Left lung (tissue), 10 donors: ENCODE measurements around the gene RRH. TPM values are rescaled to one million over a fixed set of nuclear protein-coding genes. Genes with fewer than 3 reads are reported as not detected.
"Not testable (repeated sequence)": the region's sequence is repeated elsewhere in the genome, so short reads cannot be mapped to it uniquely, and the experiment has no call there.

Experiments
- ATAC-seq: fragments of 200-7000 bp; cut with Tn5 transposase; one replicate; pipeline ENCODE4 v1.9.1; 2020; ENCODE audit warnings: moderate library complexity
- DNase-seq, 4 donors: peaks; one replicate each; pipeline ENCODE4 v3.0.0-alpha.2; 2013 to 2020
- H3K27ac ChIP-seq, 2 donors: fragments of 200-600 bp; sonication (generic) in 1 of 2; one replicate each; pipeline versions ENCODE4 v1.5.0 to v1.8.0; 2020 to 2021
- H3K27me3 ChIP-seq, 2 donors: fragments of 200-600 bp; sonication (generic) in 1 of 2; one replicate each; pipeline versions ENCODE4 v1.5.0 to v1.8.0; 2020 to 2021
- H3K36me3 ChIP-seq, 2 donors: fragments of 200-600 bp; sonication (generic) in 1 of 2; one replicate each; pipeline versions ENCODE4 v1.5.0 to v1.8.0; 2020 to 2021
- H3K4me1 ChIP-seq, 2 donors: fragments of 200-600 bp; one replicate each; pipeline ENCODE4 v1.8.0; 2021
- H3K4me3 ChIP-seq, 2 donors: fragments of 200-600 bp; sonication (generic) in 1 of 2; one replicate each; pipeline versions ENCODE4 v1.5.0 to v1.8.0; 2020 to 2021; ENCODE audit warnings: mild to moderate bottlenecking in 1 of 2
- H3K9me3 ChIP-seq, 2 donors: fragments of 200-600 bp; sonication (generic) in 1 of 2; one replicate each; pipeline versions ENCODE4 v1.5.0 to v1.8.0; 2020 to 2021
- CTCF ChIP-seq, 2 donors: fragments of 200-600 bp; sonication (generic) in 1 of 2; IDR thresholded peaks; one replicate each; pipeline versions ENCODE4 v1.5.0 to v1.8.0; 2021; ENCODE audit warnings: antibody characterized with exemption in 2 of 2
- intact Hi-C, 2 donors: fragments of 100-400 bp; cut with DNase I; formaldehyde crosslinking; loops; one replicate each; pipeline versions ENCODE4 v1.11.2 to v1.14.2; 2022
- polyA plus RNA-seq, 6 donors: library from polyadenylated mRNA; unstranded; fragments of 120-200 nt; gene quantifications; one replicate each; pipeline ENCODE4 v1.2.1, GENCODE V29; 2013; ENCODE audit not compliant: insufficient read length in 6 of 6
- total RNA-seq, 2 donors: library from RNA; stranded (reverse); fragmentation: NEBNext Ultra II Directional; extraction: Animal tissue kit (Norgen Biotek cat#: 25700); gene quantifications; one replicate each; pipeline ENCODE4 v1.2.1, GENCODE V29; 2021
- donor health status: DM: no; HTN: yes; CAD: no.
- donor health status: DM: no; HTN: no; CAD: no.

RRH gene
- total and polyA plus RNA-seq, 8 donors: 0.23 to 0.89 (median 0.51) TPM

DNA sequence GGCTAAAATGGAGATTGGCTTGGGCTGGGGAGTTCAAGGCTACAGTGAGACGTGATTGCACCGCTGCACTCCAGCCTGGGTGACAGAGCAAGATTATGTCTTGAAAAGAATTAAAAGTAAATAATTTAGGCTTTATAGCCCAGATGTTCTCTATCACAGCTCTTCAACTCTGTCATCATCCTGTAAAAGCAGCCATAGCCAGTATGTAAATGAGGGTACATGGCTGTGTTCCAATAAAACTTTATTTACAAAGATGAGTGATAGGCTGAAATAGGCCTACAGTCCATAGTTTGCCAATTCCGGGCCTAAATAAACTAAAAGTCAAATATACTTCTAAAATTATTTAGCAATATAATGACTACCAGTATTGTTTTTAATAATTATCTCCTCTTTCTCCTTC is 9.2 kb downstream of the RRH start:
- Histone ChIP-seq H3K4me1 (no peaks in the 10 kb centered on the region), H3K27ac (no peak overlapping the region), H3K9me3 (no peaks in the 10 kb centered on the region), H3K36me3 (no peaks in the 10 kb centered on the region), H3K27me3 (no peaks in the 10 kb centered on the region), H3K4me3 (no peak overlapping the region)
- ATAC-seq (no peak), DNase-seq (no peak)
- intact Hi-C loops: no loop called here
- no peak for TF ChIP-seq CTCF (IDR thresholded peaks at IDR 0.05)

GRCh38 chr4:109846395-109847098 is 18.8 kb downstream of the RRH start:
- H3K36me3 ChIP-seq: no peaks in the 10 kb centered on the region
- no peaks in the 10 kb centered on the region for H3K27me3 ChIP-seq
- TF ChIP-seq CTCF (IDR thresholded peaks at IDR 0.05): no peak
- no peaks in the 10 kb centered on the region for H3K4me1 ChIP-seq
- intact Hi-C loops: no loop called here
- no peak for DNase-seq
- H3K27ac ChIP-seq: no peak overlapping the region
- H3K4me3 ChIP-seq: no peak overlapping the region
- no peaks in the 10 kb centered on the region for H3K9me3 ChIP-seq
- ATAC-seq: no peak

GRCh38 chr4:109847896-109848442 is 20.2 kb downstream of the RRH start, which contains the start of gene LRIT3:
LRIT3 (plus strand) TSS chr4:109848107; CDS start chr4:109848202, 95 bp downstream.
- Histone ChIP-seq H3K4me3 (no peak within 1 kb of the TSS), H3K9me3 (no peaks in the 10 kb centered on the region), H3K4me1 (no peaks in the 10 kb centered on the region), H3K27me3 (no peaks in the 10 kb centered on the region), H3K36me3 (no peaks in the 10 kb centered on the region), H3K27ac (no peak within 1 kb of the TSS)
- DNase-seq: no peak
- no peak for ATAC-seq
- intact Hi-C loops: no loop called here
- no peak for TF ChIP-seq CTCF (IDR thresholded peaks at IDR 0.05)

GRCh38 chr4:109848501-109848900 is 20.7 kb downstream of the RRH start:
- H3K4me1 ChIP-seq: no peaks in the 10 kb centered on the region
- no peak for TF ChIP-seq CTCF (IDR thresholded peaks at IDR 0.05)
- no peak overlapping the region for H3K27ac ChIP-seq
- intact Hi-C loops: no loop called here
- no peak overlapping the region for H3K4me3 ChIP-seq
- no peaks in the 10 kb centered on the region for H3K36me3 ChIP-seq
- H3K27me3 ChIP-seq: no peaks in the 10 kb centered on the region
- DNase-seq: no peak
- no peak for ATAC-seq
- H3K9me3 ChIP-seq: no peaks in the 10 kb centered on the region

DNA sequence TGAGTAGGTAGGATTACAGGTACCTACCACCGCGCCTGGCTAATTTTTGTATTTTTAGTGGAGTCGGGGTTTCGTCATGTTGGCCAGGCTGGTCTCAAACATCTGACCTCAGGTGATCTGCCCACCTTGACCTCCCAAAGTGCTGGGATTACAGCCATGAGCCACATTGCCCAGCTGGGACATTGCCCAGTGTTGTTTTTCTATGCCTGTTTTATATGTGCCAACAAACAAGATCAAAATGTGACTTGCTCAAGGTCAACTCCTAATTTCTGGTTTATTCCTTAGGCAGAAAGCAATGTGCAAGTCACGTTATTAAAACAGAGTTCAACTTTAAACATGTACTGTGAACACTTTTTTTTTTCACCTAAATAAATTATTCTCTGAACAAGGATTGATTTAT is 22.8 kb downstream of the RRH start:
- H3K4me3 ChIP-seq: no peak overlapping the region
- intact Hi-C loops: no loop called here
- no peak for TF ChIP-seq CTCF (IDR thresholded peaks at IDR 0.05)
- no peaks in the 10 kb centered on the region for H3K9me3 ChIP-seq
- H3K36me3 ChIP-seq: no peaks in the 10 kb centered on the region
- ATAC-seq: no peak
- no peaks in the 10 kb centered on the region for H3K27me3 ChIP-seq
- H3K4me1 ChIP-seq: no peaks in the 10 kb centered on the region
- no peak overlapping the region for H3K27ac ChIP-seq
- no peak for DNase-seq

DNA sequence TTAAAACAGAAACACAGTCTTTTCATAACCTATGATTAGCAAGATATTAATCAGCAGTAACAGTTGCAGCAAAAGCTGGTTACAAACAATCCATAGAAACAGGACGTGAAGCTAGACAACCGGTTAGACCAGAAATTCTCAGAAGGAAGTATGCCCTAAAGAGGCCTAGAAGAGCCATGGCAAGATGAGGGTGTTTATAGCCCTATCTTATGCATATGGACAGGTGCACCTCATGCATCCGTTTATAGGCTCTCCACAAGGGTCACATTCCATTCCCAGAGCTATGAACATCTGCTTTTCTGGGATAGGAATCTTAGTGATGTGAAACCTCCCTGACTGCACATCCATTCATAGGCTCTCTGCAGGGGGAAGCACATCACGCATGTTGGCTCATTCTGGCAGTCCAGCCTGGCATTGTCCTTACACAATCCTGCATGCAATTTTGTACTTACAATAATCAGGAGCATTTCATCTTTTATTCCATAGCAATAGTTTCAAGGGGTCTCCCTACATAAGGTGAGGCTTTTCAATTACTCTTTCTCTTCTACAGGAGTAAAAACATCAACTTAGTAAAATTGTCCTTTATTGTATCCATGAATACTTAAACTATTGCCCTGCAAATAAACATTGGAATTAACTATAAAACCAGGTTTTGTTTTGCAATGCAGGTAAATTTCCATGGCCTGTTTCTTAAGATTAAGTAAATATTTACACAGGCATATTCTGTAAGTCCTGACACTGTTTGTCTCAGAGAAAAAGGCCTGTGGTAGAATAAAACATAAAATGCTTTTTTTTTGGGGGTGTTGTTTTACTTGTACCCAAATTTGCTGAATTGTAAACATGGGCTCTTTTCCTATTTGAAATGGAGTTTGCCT is 31.9 kb downstream of the RRH start:
- H3K27ac ChIP-seq, H3K36me3 ChIP-seq, intact Hi-C loops, DNase-seq, H3K4me1 ChIP-seq, ATAC-seq, H3K27me3 ChIP-seq, H3K4me3 ChIP-seq: not testable (repeated sequence)
- H3K9me3 ChIP-seq: peaks cover 0 to 29% of the 10 kb centered on the region in 2 donors
